Mucosa of descending colon (tissue), 3 donors: ENCODE data around the gene TBRG4. TPM values are rescaled to one million over a fixed set of nuclear protein-coding genes. Genes with fewer than 3 reads are reported as not detected.

ENCODE experiments used
- ATAC-seq: fragments of 200-7000 bp; cut with Tn5 transposase; one replicate; pipeline ENCODE4 v1.9.1; 2020; ENCODE audit warnings: mild to moderate bottlenecking, moderate library complexity
- DNase-seq, 3 donors: peaks; one replicate each; pipeline ENCODE4 v3.0.0-alpha.2; 2020
- H3K36me3 ChIP-seq: fragments of 200-600 bp; one replicate; pipeline ENCODE4 v1.8.0; 2021; ENCODE audit warnings: low read depth, mild to moderate bottlenecking
- H3K4me1 ChIP-seq: fragments of 200-600 bp; one replicate; pipeline ENCODE4 v1.8.0; 2021; ENCODE audit warnings: low read depth, mild to moderate bottlenecking
- H3K4me3 ChIP-seq: fragments of 200-600 bp; one replicate; pipeline ENCODE4 v1.8.0; 2021; ENCODE audit warnings: mild to moderate bottlenecking
- H3K9me3 ChIP-seq: fragments of 200-600 bp; one replicate; pipeline ENCODE4 v1.8.0; 2021; ENCODE audit warnings: mild to moderate bottlenecking
- CTCF ChIP-seq: fragments of 200-600 bp; IDR thresholded peaks from one replicate; pipeline ENCODE4 v1.8.0; 2022; ENCODE audit warnings: antibody characterized with exemption, mild to moderate bottlenecking
- intact Hi-C, 2 donors: fragments of 100-400 bp; cut with DNase I in 1 of 2; cut with micrococcal nuclease in 1 of 2; formaldehyde crosslinking; loops; one replicate each; pipeline versions ENCODE4 v1.11.0 to v1.11.1; 2022; cut with DNase I, micrococcal nuclease
- total RNA-seq, 3 donors: library from RNA; stranded (reverse); fragmentation: NEBNext Ultra II Directional in 2 of 3; extraction: Animal tissue kit (Norgen Biotek cat#: 25700) in 2 of 3; gene quantifications; one replicate each; pipeline versions ENCODE4 v1.2.1 to v1.2.4, GENCODE V29; 2021 to 2023
- donor health status: DM: no; HTN: no; CAD: no; lungs with moderate emphysema.
- donor health status: DM: no; HTN: no; CAD: no.
- donor health status: DM: no; HTN: yes; CAD: no.

Gene TBRG4
- total RNA-seq, 3 donors from 2014 or later, result 84.0 to 122 (median 85.6) TPM

GRCh38 chr7:45075871-45076796, 35.4 kb downstream of the TBRG4 start:
- intact Hi-C loops, result no loop called here
- Histone ChIP-seq H3K36me3 (peaks cover 10% of the 10 kb centered on the region), H3K4me1 (no peaks in the 10 kb centered on the region), H3K4me3 (no peak overlapping the region), H3K9me3 (no peaks in the 10 kb centered on the region)
- no peak for ATAC-seq
- no peak for DNase-seq
- no peak for TF ChIP-seq CTCF

DNA sequence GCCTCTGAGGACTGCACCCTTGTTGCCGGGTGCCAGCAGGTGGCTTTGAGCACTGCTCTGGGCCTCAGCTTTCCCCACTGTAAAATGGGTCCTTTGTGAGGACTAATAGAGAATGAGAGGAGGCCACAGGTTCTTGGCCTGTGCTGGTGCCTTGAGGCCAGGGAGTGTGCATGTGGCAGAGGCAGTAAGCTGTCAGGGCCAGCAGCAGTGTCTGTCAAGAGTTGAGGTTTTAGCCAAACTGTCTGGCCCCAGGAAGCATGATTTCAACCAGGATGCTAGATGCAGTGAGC, 36.2 kb downstream of the TBRG4 start:
- no peak overlapping the region for H3K4me3 ChIP-seq
- DNase-seq (no peak), ATAC-seq (no peak)
- H3K4me1 ChIP-seq, result no peaks in the 10 kb centered on the region
- no peak for TF ChIP-seq CTCF
- intact Hi-C loops, result no loop called here
- no peaks in the 10 kb centered on the region for H3K9me3 ChIP-seq
- peaks cover 10% of the 10 kb centered on the region for H3K36me3 ChIP-seq

- H3K4me3 ChIP-seq, result no peak overlapping the region
- intact Hi-C loops, result no loop called here
- H3K9me3 ChIP-seq, result no peaks in the 10 kb centered on the region
- TF ChIP-seq CTCF, result no peak
- peaks cover 10% of the 10 kb centered on the region for H3K36me3 ChIP-seq
- ATAC-seq, result no peak
- DNase-seq, result no peak
- no peaks in the 10 kb centered on the region for H3K4me1 ChIP-seq
Observed at GRCh38 chr7:45074528-45075354, 36.8 kb downstream of the TBRG4 start.

DNA sequence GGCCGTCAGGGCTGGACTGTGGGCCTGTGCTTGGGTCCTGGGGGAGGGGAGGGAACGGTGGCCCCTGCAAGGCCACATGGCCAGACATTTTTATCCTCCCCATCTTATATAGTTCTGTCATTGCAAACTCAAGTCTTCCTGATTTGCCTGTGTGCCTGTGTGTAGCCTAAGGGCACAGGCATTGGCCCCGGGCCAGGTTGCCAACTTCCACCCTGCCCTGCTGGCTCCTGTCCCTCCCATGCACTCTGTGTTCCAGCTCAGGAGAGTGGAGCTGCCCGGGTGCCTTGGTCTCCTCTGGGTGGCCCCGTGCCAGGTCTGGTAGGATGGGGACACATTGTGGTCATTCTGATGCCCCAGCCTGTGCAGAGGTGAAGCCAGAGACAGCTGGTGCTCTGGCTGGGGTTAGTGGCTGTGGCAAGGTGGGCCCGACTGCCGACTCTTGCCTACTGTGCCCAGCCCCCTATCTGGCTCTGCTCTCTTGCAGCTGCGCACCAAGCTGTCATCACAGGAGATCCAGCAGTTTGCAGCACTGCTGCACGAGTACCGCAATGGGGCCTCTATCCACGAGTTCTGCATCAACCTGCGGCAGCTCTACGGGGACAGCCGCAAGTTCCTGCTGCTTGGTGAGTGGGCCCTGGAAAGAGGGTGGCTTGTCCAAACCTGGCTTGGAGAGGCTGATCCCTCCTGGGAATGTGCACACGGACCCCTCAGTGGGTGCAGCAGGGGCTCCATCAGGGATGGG, 37.5 kb downstream of the TBRG4 start:
- no peak for DNase-seq
- Histone ChIP-seq H3K9me3 (no peaks in the 10 kb centered on the region), H3K36me3 (peaks cover 10% of the 10 kb centered on the region), H3K4me1 (no peaks in the 10 kb centered on the region), H3K4me3 (no peak overlapping the region)
- intact Hi-C loops, result no loop called here
- no peak for ATAC-seq
- no peak for TF ChIP-seq CTCF

GRCh38 chr7:45073031-45073785, 38.3 kb downstream of the TBRG4 start:
- ATAC-seq, result no peak
- intact Hi-C loops, result no loop called here
- Histone ChIP-seq H3K4me1 (peaks cover 4% of the 10 kb centered on the region), H3K36me3 (peaks cover 10% of the 10 kb centered on the region), H3K4me3 (no peak overlapping the region), H3K9me3 (no peaks in the 10 kb centered on the region)
- no peak for TF ChIP-seq CTCF
- no peak for DNase-seq
